ENCODE data around the gene INSL4.

DNA sequence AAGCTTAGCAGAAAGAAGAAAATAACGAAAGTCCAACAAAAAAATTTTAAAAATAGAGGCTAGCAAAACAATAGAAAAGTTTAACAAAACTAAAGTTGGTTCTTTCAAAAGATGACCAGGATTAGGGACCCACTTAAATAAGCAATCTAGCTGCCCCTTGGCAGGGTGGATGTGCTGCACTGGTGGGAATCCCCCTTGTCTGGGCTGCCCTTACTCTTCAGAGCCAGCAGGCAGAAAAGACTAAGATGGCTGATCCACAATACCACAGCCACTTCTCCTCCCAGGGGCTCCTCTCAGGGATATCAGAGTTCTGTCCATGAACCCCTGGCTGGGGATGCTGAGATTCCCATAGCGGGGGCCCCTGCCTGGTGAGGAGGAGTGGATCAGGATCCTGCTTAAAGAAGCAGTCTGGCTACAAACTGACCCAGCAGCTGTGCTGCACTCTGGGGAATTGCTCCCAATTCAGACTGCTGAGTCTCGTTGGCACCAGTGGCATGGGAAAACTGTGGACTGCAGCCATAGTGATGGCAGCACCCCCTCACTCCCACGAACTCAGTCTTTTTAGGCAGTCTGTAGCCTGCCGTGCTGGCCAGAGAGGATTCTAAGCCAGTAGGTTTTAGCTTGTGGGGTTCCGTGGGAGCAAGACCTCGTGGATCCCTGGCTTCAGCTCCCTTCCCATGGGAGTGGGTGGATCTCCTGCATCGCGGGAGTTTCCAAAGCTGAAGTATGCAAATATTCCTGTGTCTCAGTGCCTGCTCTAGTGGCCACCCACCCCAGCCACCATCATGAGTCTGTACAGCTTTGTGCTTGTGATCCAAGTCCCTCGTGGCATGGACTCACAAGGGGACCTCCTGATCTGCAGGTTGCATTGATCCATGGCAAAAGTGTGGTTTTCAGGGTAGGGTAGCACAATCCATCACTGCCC is 42.9 kb upstream of the INSL4 start:
- TF ChIP-seq GATA3 (IDR thresholded peaks at IDR 0.05; ENCODE audit: low read depth, low read length) (no peak), GATA2 (IDR thresholded peaks at IDR 0.05; ENCODE audit: low read depth, low read length) (no peak)
